ENCODE results near the gene MRPL28. TPM values are rescaled to one million over a fixed set of nuclear protein-coding genes. Genes with fewer than 3 reads are reported as not detected.
A peak's percentile ranks its signal among the peaks of the same experiment; 100 is the strongest.
"Not testable (repeated sequence)": the region's sequence is repeated elsewhere in the genome, so short reads cannot be mapped to it uniquely, and the experiment has no call there.

Gene MRPL28
- total RNA-seq, result 10 to 100 TPM; 76.8 to 77.3 TPM

GRCh38 chr16:370443-370842 is at the start of gene MRPL28:
MRPL28 (minus strand) TSS chr16:370538; CDS start chr16:370218, 320 bp downstream.
- H3K4me3 Mint-ChIP-seq, result peak within 1 kb of the TSS; percentile 85
- H3K27me3 Mint-ChIP-seq, result no peaks in the 10 kb centered on the region
- H3K36me3 Mint-ChIP-seq, result peaks cover 11% of the 10 kb centered on the region
- POLR2A ChIA-PET, result interaction anchor here (1.3 to 2.1 kb wide), 3 partner anchors 8 to 142 kb away, joined by 4 to 8 read pairs (median 5); no protein-coding TSS in a partner anchor
- intact Hi-C loops (cut with micrococcal nuclease), result loop anchor here (1.0 to 2.0 kb wide), 3 partner anchors 18 to 156 kb away; partner anchors contain the start of genes AXIN1 and FAM234A
- H3K4me1 Mint-ChIP-seq (ENCODE audit: low read depth), result peaks cover 11% of the 10 kb centered on the region
- CTCF ChIA-PET, result interaction anchor here (0.6 to 1.3 kb wide), 3 partner anchors 8 to 274 kb away, joined by 3 to 10 read pairs (median 3); partner anchors contain the start of gene DECR2
- H3K9me3 Mint-ChIP-seq, result no peaks in the 10 kb centered on the region
- peak within 1 kb of the TSS; percentile 85 for H3K27ac Mint-ChIP-seq
- peak; percentile 97 for DNase-seq

- H3K36me3 Mint-ChIP-seq; POLR2A ChIA-PET; DNase-seq; CTCF ChIA-PET; H3K4me1 Mint-ChIP-seq (ENCODE audit: low read depth); H3K9me3 Mint-ChIP-seq; H3K4me3 Mint-ChIP-seq; H3K27ac Mint-ChIP-seq; H3K27me3 Mint-ChIP-seq; intact Hi-C loops (cut with micrococcal nuclease): not testable (repeated sequence)
Observed at GRCh38 chr16:415170-415498, 44.8 kb upstream of the MRPL28 start.

GRCh38 chr16:414395-415169 is 44.2 kb upstream of the MRPL28 start:
- intact Hi-C loops (cut with micrococcal nuclease), result no loop called here
- ChIA-PET CTCF (no interaction called here), POLR2A (no interaction called here)
- Mint-ChIP-seq H3K27ac (no peak overlapping the region), H3K4me1 (ENCODE audit: low read depth) (no peaks in the 10 kb centered on the region), H3K36me3 (no peaks in the 10 kb centered on the region), H3K9me3 (no peaks in the 10 kb centered on the region), H3K4me3 (no peak overlapping the region), H3K27me3 (no peaks in the 10 kb centered on the region)
- no peak for DNase-seq

- no peaks in the 10 kb centered on the region for H3K27me3 Mint-ChIP-seq
- no peak overlapping the region for H3K4me3 Mint-ChIP-seq
- H3K9me3 Mint-ChIP-seq, result no peaks in the 10 kb centered on the region
- CTCF ChIA-PET, result no interaction called here
- H3K27ac Mint-ChIP-seq, result no peak overlapping the region
- intact Hi-C loops (cut with micrococcal nuclease), result no loop called here
- DNase-seq, result no peak
- H3K36me3 Mint-ChIP-seq, result no peaks in the 10 kb centered on the region
- POLR2A ChIA-PET, result no interaction called here
- no peaks in the 10 kb centered on the region for H3K4me1 Mint-ChIP-seq (ENCODE audit: low read depth)
Observed at GRCh38 chr16:411576-412265, 41.4 kb upstream of the MRPL28 start.

GRCh38 chr16:410516-411178 is 40.3 kb upstream of the MRPL28 start:
- no peaks in the 10 kb centered on the region for H3K4me1 Mint-ChIP-seq (ENCODE audit: low read depth)
- H3K27ac Mint-ChIP-seq, result no peak overlapping the region
- ChIA-PET POLR2A (no interaction called here), CTCF (no interaction called here)
- H3K27me3 Mint-ChIP-seq, result no peaks in the 10 kb centered on the region
- intact Hi-C loops (cut with micrococcal nuclease), result no loop called here
- H3K9me3 Mint-ChIP-seq, result no peaks in the 10 kb centered on the region
- no peak for DNase-seq
- H3K4me3 Mint-ChIP-seq, result no peak overlapping the region
- no peaks in the 10 kb centered on the region for H3K36me3 Mint-ChIP-seq

GRCh38 chr16:407253-407652 is 36.9 kb upstream of the MRPL28 start:
- H3K36me3 Mint-ChIP-seq, result no peaks in the 10 kb centered on the region
- H3K4me3 Mint-ChIP-seq, result no peak overlapping the region
- CTCF ChIA-PET, result no interaction called here
- no peak overlapping the region for H3K27ac Mint-ChIP-seq
- POLR2A ChIA-PET, result no interaction called here
- H3K4me1 Mint-ChIP-seq (ENCODE audit: low read depth), result no peaks in the 10 kb centered on the region
- no peaks in the 10 kb centered on the region for H3K9me3 Mint-ChIP-seq
- intact Hi-C loops (cut with micrococcal nuclease), result no loop called here
- DNase-seq, result no peak
- H3K27me3 Mint-ChIP-seq, result no peaks in the 10 kb centered on the region

- H3K4me3 Mint-ChIP-seq, result no peak overlapping the region
- DNase-seq, result no peak
- no peaks in the 10 kb centered on the region for H3K27me3 Mint-ChIP-seq
- intact Hi-C loops (cut with micrococcal nuclease), result no loop called here
- H3K27ac Mint-ChIP-seq, result no peak overlapping the region
- no peaks in the 10 kb centered on the region for H3K9me3 Mint-ChIP-seq
- ChIA-PET CTCF (no interaction called here), POLR2A (no interaction called here)
- H3K36me3 Mint-ChIP-seq, result no peaks in the 10 kb centered on the region
- no peaks in the 10 kb centered on the region for H3K4me1 Mint-ChIP-seq (ENCODE audit: low read depth)
Observed at GRCh38 chr16:405548-406506, 35.5 kb upstream of the MRPL28 start.

DNA sequence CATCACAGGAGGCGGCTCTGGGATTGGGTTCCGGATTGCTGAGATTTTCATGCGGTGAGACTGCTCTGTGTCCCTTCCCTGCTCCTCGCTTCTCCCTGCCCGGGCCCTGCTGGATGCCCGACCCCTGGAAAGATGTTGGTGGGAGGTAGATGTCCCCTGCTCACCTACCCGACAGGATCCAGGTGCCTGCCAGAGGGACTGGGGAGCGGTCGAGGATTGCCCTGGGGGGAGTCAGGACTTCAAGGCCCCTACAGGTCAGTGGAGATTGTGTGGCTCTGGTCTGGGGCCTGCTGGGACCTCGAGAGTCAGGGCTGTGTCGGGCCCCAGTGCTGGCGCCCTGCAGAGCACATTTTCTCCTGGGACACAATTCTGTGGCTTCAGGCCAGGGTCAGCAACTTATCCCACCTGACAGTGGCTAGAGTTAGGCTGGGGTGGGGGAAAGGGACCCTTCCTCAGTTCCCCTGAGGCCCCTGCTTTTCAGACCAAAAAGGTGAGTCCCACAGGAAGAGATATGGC is 34.7 kb upstream of the MRPL28 start:
- POLR2A ChIA-PET, result no interaction called here
- no peak for DNase-seq
- CTCF ChIA-PET, result no interaction called here
- Mint-ChIP-seq H3K27me3 (no peaks in the 10 kb centered on the region), H3K4me3 (no peak overlapping the region), H3K27ac (no peak overlapping the region), H3K4me1 (ENCODE audit: low read depth) (peaks cover 7% of the 10 kb centered on the region), H3K9me3 (no peaks in the 10 kb centered on the region), H3K36me3 (no peaks in the 10 kb centered on the region)
- intact Hi-C loops (cut with micrococcal nuclease), result no loop called here

DNA sequence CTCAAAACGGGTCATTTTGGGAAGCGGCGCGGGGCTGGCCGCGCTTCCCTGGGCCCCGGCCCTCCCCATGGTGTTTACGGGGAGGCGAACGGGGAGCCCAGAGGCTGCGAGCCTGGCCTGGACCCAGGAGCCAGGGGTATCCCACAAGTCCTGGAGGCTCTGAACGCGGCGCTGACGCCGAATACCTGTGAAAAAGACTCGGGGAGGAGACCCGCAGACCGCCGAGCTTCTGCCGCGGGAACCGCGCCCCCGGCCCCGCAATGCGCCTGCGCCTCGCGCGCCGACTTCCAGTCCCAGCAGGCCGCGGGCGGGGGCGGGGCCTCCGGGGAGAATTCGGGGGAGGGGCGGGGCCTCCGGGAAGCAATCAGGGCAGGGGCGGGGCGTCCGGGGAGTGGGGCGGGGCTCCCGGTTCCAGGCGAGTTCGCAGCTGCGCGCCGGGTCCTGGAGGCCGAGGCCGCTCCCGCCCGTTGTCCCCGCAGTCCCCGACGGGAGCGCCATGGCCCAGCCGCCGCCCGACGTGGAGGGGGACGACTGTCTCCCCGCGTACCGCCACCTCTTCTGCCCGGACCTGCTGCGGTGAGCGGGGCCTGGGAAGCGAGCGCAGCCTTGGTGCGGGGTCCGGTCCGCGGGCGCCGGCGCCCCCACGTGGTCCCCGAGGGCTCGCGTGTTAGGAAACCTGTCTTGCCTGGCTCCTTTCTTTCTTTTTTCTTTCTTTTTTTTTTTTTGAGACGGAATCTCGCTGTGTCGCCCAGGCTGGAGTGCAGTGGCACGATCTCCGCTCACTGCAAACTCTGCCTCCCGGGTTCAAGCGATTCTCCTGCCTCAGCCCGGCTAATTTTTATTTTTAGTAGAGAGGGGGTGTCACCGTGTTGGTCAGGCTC is 31.4 kb upstream of the MRPL28 start, which contains the start of gene DECR2:
TSS of gene DECR2 (plus strand) at position 418 of the 881 bp plus-strand sequence. CDS start at position 497, 79 bp downstream.
- Mint-ChIP-seq H3K36me3 (no peaks in the 10 kb centered on the region), H3K4me1 (ENCODE audit: low read depth) (peaks cover 18% of the 10 kb centered on the region), H3K9me3 (no peaks in the 10 kb centered on the region), H3K4me3 (peak within 1 kb of the TSS; percentile 84), H3K27ac (peak within 1 kb of the TSS; percentile 82), H3K27me3 (no peaks in the 10 kb centered on the region)
- POLR2A ChIA-PET, result interaction anchor here (0.6 to 1.7 kb wide), 3 partner anchors 9 to 38 kb away, joined by 3 to 7 read pairs (median 6); partner anchors contain the start of gene RAB11FIP3
- peak; percentile 99 for DNase-seq
- CTCF ChIA-PET, result interaction anchor here (0.8 to 1.5 kb wide), 4 partner anchors 10 to 31 kb away, joined by 3 to 7 read pairs (median 4); partner anchors contain the start of genes MRPL28, PGAP6 and RAB11FIP3
- intact Hi-C loops (cut with micrococcal nuclease), result loop anchor here (1.0 to 2.0 kb wide), 2 partner anchors 49 to 235 kb away; partner anchors contain the start of genes AXIN1 and METTL26

DNA sequence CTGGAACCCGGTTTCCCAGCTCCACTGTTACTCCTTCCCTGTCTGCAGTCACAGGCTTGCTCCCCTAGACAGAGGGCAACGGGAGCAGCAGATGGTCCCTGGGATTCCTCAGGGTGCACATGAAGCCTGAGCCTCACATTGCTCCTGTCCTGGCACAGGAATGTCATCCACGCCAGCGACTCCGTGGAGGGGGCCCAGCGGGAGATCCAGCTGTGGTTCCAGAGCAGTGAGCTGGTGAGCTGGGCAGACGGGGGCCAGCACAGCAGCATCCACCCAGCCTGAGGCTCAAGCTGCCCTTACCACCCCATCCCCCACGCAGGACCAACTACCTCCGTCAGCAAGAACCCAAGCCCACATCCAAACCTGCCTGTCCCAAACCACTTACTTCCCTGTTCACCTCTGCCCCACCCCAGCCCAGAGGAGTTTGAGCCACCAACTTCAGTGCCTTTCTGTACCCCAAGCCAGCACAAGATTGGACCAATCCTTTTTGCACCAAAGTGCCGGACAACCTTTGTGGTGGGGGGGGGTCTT is 29.8 kb upstream of the MRPL28 start:
- Mint-ChIP-seq H3K9me3 (no peaks in the 10 kb centered on the region), H3K4me3 (peak overlapping the region; percentile 84), H3K4me1 (ENCODE audit: low read depth) (peaks cover 24% of the 10 kb centered on the region), H3K27ac (peak overlapping the region; percentile 82), H3K36me3 (no peaks in the 10 kb centered on the region), H3K27me3 (no peaks in the 10 kb centered on the region)
- POLR2A ChIA-PET, result interaction anchor here (1.4 kb wide), 1 partner anchor 347 kb away, joined by 3 read pairs; the partner anchor contains the start of genes POLR3K and SNRNP25
- CTCF ChIA-PET, result interaction anchor here (0.9 to 1.1 kb wide), 2 partner anchors 18 to 24 kb away, joined by 4 read pairs; partner anchors contain the start of gene PGAP6
- no peak for DNase-seq
- intact Hi-C loops (cut with micrococcal nuclease), result loop anchor here (1.0 to 2.0 kb wide), 2 partner anchors 25 to 47 kb away; partner anchors contain the start of genes AXIN1 and RAB11FIP3
